ENCODE results near the gene ROBO3. TPM values are rescaled to one million over a fixed set of nuclear protein-coding genes. Genes with fewer than 3 reads are reported as not detected.

Gene ROBO3
- total and polyA plus RNA-seq, 3 donors from 2014 or later, result 11.8 to 31.6 (median 12.9) TPM

DNA sequence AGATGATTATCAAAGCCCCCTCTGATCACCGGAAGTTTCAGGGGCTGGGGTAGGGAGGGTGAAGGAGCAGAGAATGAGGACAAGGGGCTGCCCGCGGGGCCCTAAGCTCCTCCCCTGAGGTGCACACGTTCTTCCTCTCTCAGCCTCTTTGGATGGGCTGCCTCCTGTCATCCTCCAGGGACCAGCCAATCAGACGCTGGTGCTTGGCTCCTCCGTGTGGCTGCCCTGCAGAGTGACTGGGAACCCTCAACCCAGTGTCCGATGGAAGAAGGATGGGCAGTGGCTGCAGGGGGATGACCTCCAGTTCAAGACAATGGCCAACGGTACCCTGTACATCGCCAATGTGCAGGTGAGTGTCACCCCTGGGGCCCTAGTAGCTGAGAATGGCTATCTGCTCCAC, 7.5 kb downstream of the ROBO3 start:
- no peak for TF ChIP-seq POLR2A (IDR thresholded peaks at IDR 0.05)
- TF ChIP-seq, protein P1, sequence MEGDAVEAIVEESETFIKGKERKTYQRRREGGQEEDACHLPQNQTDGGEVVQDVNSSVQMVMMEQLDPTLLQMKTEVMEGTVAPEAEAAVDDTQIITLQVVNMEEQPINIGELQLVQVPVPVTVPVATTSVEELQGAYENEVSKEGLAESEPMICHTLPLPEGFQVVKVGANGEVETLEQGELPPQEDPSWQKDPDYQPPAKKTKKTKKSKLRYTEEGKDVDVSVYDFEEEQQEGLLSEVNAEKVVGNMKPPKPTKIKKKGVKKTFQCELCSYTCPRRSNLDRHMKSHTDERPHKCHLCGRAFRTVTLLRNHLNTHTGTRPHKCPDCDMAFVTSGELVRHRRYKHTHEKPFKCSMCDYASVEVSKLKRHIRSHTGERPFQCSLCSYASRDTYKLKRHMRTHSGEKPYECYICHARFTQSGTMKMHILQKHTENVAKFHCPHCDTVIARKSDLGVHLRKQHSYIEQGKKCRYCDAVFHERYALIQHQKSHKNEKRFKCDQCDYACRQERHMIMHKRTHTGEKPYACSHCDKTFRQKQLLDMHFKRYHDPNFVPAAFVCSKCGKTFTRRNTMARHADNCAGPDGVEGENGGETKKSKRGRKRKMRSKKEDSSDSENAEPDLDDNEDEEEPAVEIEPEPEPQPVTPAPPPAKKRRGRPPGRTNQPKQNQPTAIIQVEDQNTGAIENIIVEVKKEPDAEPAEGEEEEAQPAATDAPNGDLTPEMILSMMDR (IDR thresholded peaks at IDR 0.05), result no peak
- DNase-seq, result no peak
- Histone ChIP-seq H3K27ac (no peak overlapping the region), H3K27me3 (no peaks in the 10 kb centered on the region), H3K9me3 (no peaks in the 10 kb centered on the region), H3K4me1 (peaks cover 11% of the 10 kb centered on the region), H3K36me3 (ENCODE audit: low read depth, missing control alignments) (no peaks in the 10 kb centered on the region), H3K4me3 (no peak overlapping the region)
- intact Hi-C loops (cut with DNase I; ENCODE audit: low total_unique reads), result no loop called here
- WGBS, 2 donors, result 22 to 33% methylated on average over 7 to 9 of the region's 9 CpGs

DNA sequence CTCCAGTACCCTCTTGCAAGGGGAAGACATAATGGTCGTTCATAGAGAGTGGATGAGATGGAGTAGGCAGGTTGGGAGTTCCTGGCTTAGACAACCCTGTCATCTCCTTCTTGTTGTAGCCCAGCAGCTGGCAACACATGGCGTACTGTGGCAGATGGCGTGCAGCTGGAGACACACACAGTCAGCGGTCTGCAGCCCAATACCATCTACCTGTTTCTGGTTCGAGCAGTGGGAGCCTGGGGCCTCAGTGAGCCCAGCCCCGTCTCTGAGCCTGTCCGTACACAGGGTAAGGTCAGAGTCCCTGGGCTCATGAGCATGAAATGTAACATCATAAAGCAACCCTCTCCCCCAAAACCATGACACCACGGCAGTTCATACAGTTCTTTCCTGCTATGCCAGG, 8.7 kb downstream of the ROBO3 start:
- no peak for DNase-seq
- peaks cover 6% of the 10 kb centered on the region for H3K4me1 ChIP-seq
- 90 to 95% methylated on average over 8 of the region's 8 CpGs for WGBS, 2 donors
- no peaks in the 10 kb centered on the region for H3K27me3 ChIP-seq
- intact Hi-C loops (cut with DNase I; ENCODE audit: low total_unique reads), result no loop called here
- H3K36me3 ChIP-seq (ENCODE audit: low read depth, missing control alignments), result no peaks in the 10 kb centered on the region
- no peak overlapping the region for H3K4me3 ChIP-seq
- TF ChIP-seq, protein P1 (IDR thresholded peaks at IDR 0.05), result no peak
- no peak for TF ChIP-seq POLR2A (IDR thresholded peaks at IDR 0.05)
- no peak overlapping the region for H3K27ac ChIP-seq
- no peaks in the 10 kb centered on the region for H3K9me3 ChIP-seq

DNA sequence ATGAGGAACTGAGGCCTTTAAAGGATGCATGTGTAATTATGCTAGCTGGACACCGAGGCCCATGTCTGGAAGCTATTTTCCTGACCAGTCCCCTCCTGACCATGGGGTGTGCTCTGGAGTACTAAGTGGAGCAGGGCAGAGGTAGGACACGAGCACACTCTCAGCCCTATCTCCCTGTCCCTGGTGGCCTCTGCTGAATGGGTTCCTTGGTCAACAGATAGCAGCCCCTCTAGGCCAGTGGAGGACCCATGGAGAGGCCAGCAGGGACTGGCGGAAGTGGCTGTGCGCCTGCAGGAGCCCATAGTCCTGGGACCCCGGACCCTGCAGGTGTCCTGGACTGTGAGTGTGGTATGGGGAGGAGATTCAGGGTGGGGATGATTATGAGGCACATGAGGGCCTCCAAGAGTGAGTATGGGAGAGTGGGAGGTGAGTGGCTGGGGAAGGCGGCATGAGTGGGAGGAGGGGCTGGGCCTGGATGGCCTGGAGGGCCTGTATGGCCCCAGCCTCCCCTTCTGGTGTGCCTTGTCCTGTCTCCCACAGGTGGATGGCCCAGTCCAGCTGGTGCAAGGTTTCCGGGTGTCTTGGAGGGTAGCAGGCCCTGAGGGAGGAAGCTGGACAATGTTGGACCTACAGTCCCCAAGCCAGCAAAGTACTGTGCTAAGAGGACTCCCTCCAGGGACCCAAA, 9.5 kb downstream of the ROBO3 start:
- 93 to 100% methylated on average over 3 to 4 of the region's 7 CpGs for WGBS, 2 donors
- no peak for TF ChIP-seq POLR2A (IDR thresholded peaks at IDR 0.05)
- TF ChIP-seq, protein P1 (IDR thresholded peaks at IDR 0.05), result no peak
- intact Hi-C loops (cut with DNase I; ENCODE audit: low total_unique reads), result no loop called here
- H3K4me1 ChIP-seq, result peaks cover 5% of the 10 kb centered on the region
- no peaks in the 10 kb centered on the region for H3K27me3 ChIP-seq
- no peaks in the 10 kb centered on the region for H3K36me3 ChIP-seq (ENCODE audit: low read depth, missing control alignments)
- H3K9me3 ChIP-seq, result no peaks in the 10 kb centered on the region
- H3K27ac ChIP-seq, result no peak overlapping the region
- no peak overlapping the region for H3K4me3 ChIP-seq
- no peak for DNase-seq

DNA sequence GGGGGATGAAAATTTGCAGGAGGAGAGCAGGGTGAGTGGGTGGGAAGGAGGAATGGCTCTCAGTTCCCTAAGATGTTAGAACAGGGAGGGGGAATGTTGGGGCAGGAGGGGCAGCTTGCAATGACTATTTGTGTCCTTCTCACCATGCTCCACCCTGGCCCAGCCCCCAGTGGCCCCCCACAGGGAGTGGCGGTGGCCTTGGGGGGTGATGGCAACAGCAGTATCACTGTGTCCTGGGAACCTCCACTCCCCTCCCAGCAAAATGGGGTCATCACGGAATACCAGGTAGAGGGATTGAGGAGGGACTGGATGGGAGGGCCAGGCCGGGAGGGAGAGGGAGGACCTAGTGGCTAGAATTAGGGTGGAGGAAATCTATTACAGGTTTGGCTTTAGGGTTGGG, 10.2 kb downstream of the ROBO3 start:
- peaks cover 5% of the 10 kb centered on the region for H3K4me1 ChIP-seq
- H3K36me3 ChIP-seq (ENCODE audit: low read depth, missing control alignments), result no peaks in the 10 kb centered on the region
- H3K27me3 ChIP-seq, result no peaks in the 10 kb centered on the region
- intact Hi-C loops (cut with DNase I; ENCODE audit: low total_unique reads), result no loop called here
- no peak overlapping the region for H3K27ac ChIP-seq
- TF ChIP-seq POLR2A (IDR thresholded peaks at IDR 0.05), result no peak
- TF ChIP-seq, protein P1 (IDR thresholded peaks at IDR 0.05), result no peak
- DNase-seq, result no peak
- WGBS, 2 donors, result 28 to 31% methylated on average over 3 of the region's 3 CpGs
- no peaks in the 10 kb centered on the region for H3K9me3 ChIP-seq
- peak overlapping the region in 1 of 2 donors; percentile 63 for H3K4me3 ChIP-seq
